B cell (primary cell): ENCODE measurements around the gene NPAS3. TPM values are rescaled to one million over a fixed set of nuclear protein-coding genes. Genes with fewer than 3 reads are reported as not detected.

Source experiments
- ATAC-seq: fragments of 200-7000 bp; cut with Tn5 transposase; one replicate; pipeline ENCODE4 v1.10.0; 2021; ENCODE audit warnings: low read depth, mild to moderate bottlenecking, moderate number of reproducible peaks, moderate library complexity
- CTCF ChIA-PET: fragments of 350-600 bp; sonication (Branson Sonifier 250); formaldehyde crosslinking; loops from one replicate; lab custom pipeline; 2021; ENCODE audit warnings: antibody characterized with exemption, inconsistent platforms; lab: Charles Lee
- POLR2A ChIA-PET: fragments of 350-600 bp; sonication (Branson Sonifier 250); formaldehyde crosslinking; loops from one replicate; lab custom pipeline; 2021; ENCODE audit warnings: antibody characterized with exemption; lab: Charles Lee
- DNase-seq: peaks from one replicate; pipeline ENCODE4 v3.0.0; 2013
- H2AFZ ChIP-seq: 2 replicates; pipeline ENCODE4 v1.6.1; 2012; ENCODE audit warnings: mild to moderate bottlenecking, low read depth, low read length; ENCODE audit not compliant: insufficient read depth, poor library complexity, severe bottlenecking
- H3K27ac ChIP-seq, 2 donors: 1 replicate in 1 of 2; 2 replicates in 1 of 2; pipeline ENCODE4 v1.5.1; 2012 to 2013; ENCODE audit warnings: low read length in 2 of 2, mild to moderate bottlenecking in 2 of 2, moderate library complexity in 1 of 2
- H3K27me3 ChIP-seq, 4 experiments: fragments of 200-600 bp in 1 of 4; sonication (generic) in 1 of 4; replicated peaks in 1 of 4; 1 replicate in 2 of 4; 2 replicates in 2 of 4; pipeline versions ENCODE4 v1.6.1 to v1.7.0; 2013 to 2016; ENCODE audit warnings: low read length in 3 of 4, mild to moderate bottlenecking in 2 of 4, mixed read lengths in 1 of 4, moderate library complexity in 1 of 4; ENCODE audit not compliant: insufficient read depth in 4 of 4, control insufficient read depth in 3 of 4; ENCODE audit errors: control extremely low read depth in 1 of 4
- H3K36me3 ChIP-seq, 2 experiments: replicated peaks in 1 of 2; 1 replicate in 1 of 2; 2 replicates in 1 of 2; pipeline versions ENCODE4 v1.6.1 to v1.7.1; 2013; ENCODE audit warnings: low read length in 1 of 2; ENCODE audit not compliant: insufficient read depth in 2 of 2, control insufficient read depth in 1 of 2; ENCODE audit errors: control extremely low read depth in 1 of 2, extremely low read depth in 1 of 2
- H3K4me1 ChIP-seq, 2 donors: fragments of 200-600 bp in 1 of 2; sonication (generic) in 1 of 2; 1 replicate in 1 of 2; 2 replicates in 1 of 2; pipeline versions ENCODE4 v1.5.1 to v1.6.1; 2013 to 2017; ENCODE audit warnings: low read length in 2 of 2; ENCODE audit not compliant: control insufficient read depth in 2 of 2, insufficient read depth in 2 of 2
- H3K4me2 ChIP-seq: replicated peaks from 2 replicates; pipeline ENCODE3; 2012; ENCODE audit warnings: mild to moderate bottlenecking, low read depth, low read length; ENCODE audit not compliant: poor library complexity, severe bottlenecking
- H3K4me3 ChIP-seq, 5 experiments: fragments of 200-600 bp in 1 of 5; sonication (generic) in 1 of 5; 1 replicate in 3 of 5; 2 replicates in 2 of 5; pipeline versions ENCODE4 v1.5.1 to v1.7.0; 2011 to 2016; ENCODE audit warnings: low read length in 4 of 5, mild to moderate bottlenecking in 4 of 5, low read depth in 2 of 5, control low read depth in 1 of 5, moderate library complexity in 1 of 5; ENCODE audit not compliant: insufficient read depth in 1 of 5; ENCODE audit errors: control extremely low read depth in 1 of 5, extremely low read depth in 1 of 5
- H3K79me2 ChIP-seq: fragments of 200-600 bp; sonication (generic); one replicate; pipeline ENCODE4 v1.6.0; 2016; ENCODE audit warnings: low read length; ENCODE audit not compliant: control insufficient read depth, insufficient read depth
- H3K9ac ChIP-seq: fragments of 200-600 bp; sonication (generic); 2 replicates; pipeline ENCODE4 v1.6.1; 2017; ENCODE audit warnings: mild to moderate bottlenecking, low read length, moderate library complexity
- H3K9me3 ChIP-seq, 3 donors: one replicate each; pipeline versions ENCODE4 v1.6.1 to v1.7.1; 2013; ENCODE audit warnings: low read length in 2 of 3; ENCODE audit not compliant: control insufficient read depth in 2 of 3, insufficient read depth in 1 of 3; ENCODE audit errors: control extremely low read depth in 1 of 3
- H4K20me1 ChIP-seq: 2 replicates; pipeline ENCODE4 v1.6.0; 2012; ENCODE audit warnings: mild to moderate bottlenecking, low read length; ENCODE audit not compliant: insufficient read depth, control insufficient read depth, poor library complexity, severe bottlenecking
- H3K27ac Mint-ChIP-seq: one replicate; pipeline ENCODE4 v1.8.0; 2021; ENCODE audit warnings: mixed read lengths
- H3K27me3 Mint-ChIP-seq: one replicate; pipeline ENCODE4 v1.8.0; 2021; ENCODE audit warnings: mixed read lengths
- H3K4me1 Mint-ChIP-seq: one replicate; pipeline ENCODE4 v1.8.0; 2021; ENCODE audit warnings: mixed read lengths
- H3K4me3 Mint-ChIP-seq: one replicate; pipeline ENCODE4 v1.8.0; 2021; ENCODE audit warnings: mixed read lengths
- H3K9me3 Mint-ChIP-seq: one replicate; pipeline ENCODE4 v1.8.0; 2022; ENCODE audit warnings: mixed read lengths; ENCODE audit not compliant: insufficient read depth
- CTCF ChIP-seq: fragments of 200-600 bp; IDR thresholded peaks from one replicate; pipeline ENCODE4 v1.8.0; 2022; ENCODE audit warnings: antibody characterized with exemption, mild to moderate bottlenecking
- EZH2 ChIP-seq: IDR thresholded peaks from 2 replicates; pipeline ENCODE4 v1.6.1; 2012; ENCODE audit warnings: borderline replicate concordance, low read depth, mild to moderate bottlenecking, moderate library complexity, low read length; ENCODE audit not compliant: insufficient read depth, poor library complexity, severe bottlenecking
- WGBS: methylation state at CpG from one replicate; pipeline ENCODE4 v1.1.5; 2013; ENCODE audit warnings: missing lambda C conversion rate; ENCODE audit not compliant: insufficient coverage; 5-methylcytosine and 5-hydroxymethylcytosine counted together
- intact Hi-C: fragments of 100-400 bp; cut with micrococcal nuclease; formaldehyde crosslinking; loops from one replicate; pipeline ENCODE4 v1.10.0; 2022
- polyA plus RNA-seq: library from polyadenylated mRNA; depleted of rRNA; stranded (reverse); fragments of >200 nt; gene quantifications from 2 replicates; pipeline ENCODE4 v1.2.3, GENCODE V29; 2012
- total RNA-seq, 2 donors: library from RNA; stranded (reverse); fragments of 120-200 nt in 1 of 2; gene quantifications; 1 replicate in 1 of 2; 2 replicates in 1 of 2; pipeline versions ENCODE4 v1.2.3 to v1.2.4, GENCODE V29; 2013 to 2022

NPAS3 gene
- total and polyA plus RNA-seq, 2 donors (not counting 1 experiment from before 2014, with no cell fraction given), result not detected

GRCh38 chr14:33375786-33376185 is 437.1 kb downstream of the NPAS3 start:
- CTCF ChIA-PET, result no interaction called here
- no peak for ATAC-seq
- no peak overlapping the region for H3K9ac ChIP-seq

GRCh38 chr14:33376510-33376909 is 437.8 kb downstream of the NPAS3 start:
- 44% methylated on average over 1 of the region's 3 CpGs for WGBS

More at GRCh38 chr14:33375786-33376185, 437.1 kb downstream of the NPAS3 start:
- no CpG with 5 or more reads among the region's 4 CpGs for WGBS
- H3K27me3 Mint-ChIP-seq, result no peaks in the 10 kb centered on the region
- POLR2A ChIA-PET, result no interaction called here
- peaks cover 0 to 3% (median 0%) of the 10 kb centered on the region in 3 donors for H3K9me3 ChIP-seq
- no peak overlapping the region for H3K4me2 ChIP-seq
- H2AFZ ChIP-seq, result no peak overlapping the region
- no peaks in the 10 kb centered on the region for H3K36me3 ChIP-seq
- no peak overlapping the region for H3K27ac Mint-ChIP-seq
- H3K4me1 Mint-ChIP-seq, result no peaks in the 10 kb centered on the region
- H4K20me1 ChIP-seq, result no peaks in the 10 kb centered on the region
- H3K4me3 ChIP-seq, result no peak overlapping the region
- DNase-seq, result no peak
- H3K79me2 ChIP-seq, result no peaks in the 10 kb centered on the region
- no peak overlapping the region for H3K27ac ChIP-seq
- H3K9me3 Mint-ChIP-seq, result no peaks in the 10 kb centered on the region
- intact Hi-C loops, result no loop called here
- no peaks in the 10 kb centered on the region for H3K4me1 ChIP-seq
- TF ChIP-seq CTCF, result no peak
- TF ChIP-seq EZH2, result no peak
- H3K27me3 ChIP-seq, result no peaks in the 10 kb centered on the region
- H3K4me3 Mint-ChIP-seq, result no peak overlapping the region

More at GRCh38 chr14:33376510-33376909, 437.8 kb downstream of the NPAS3 start:
- Histone ChIP-seq H3K4me2 (no peak overlapping the region), H3K36me3 (no peaks in the 10 kb centered on the region), H3K9me3 (peaks cover 0 to 3% (median 0%) of the 10 kb centered on the region in 3 donors), H3K9ac (no peak overlapping the region), H3K4me3 (no peak overlapping the region), H2AFZ (no peak overlapping the region), H3K27me3 (no peaks in the 10 kb centered on the region), H3K79me2 (no peaks in the 10 kb centered on the region), H3K4me1 (no peaks in the 10 kb centered on the region), H4K20me1 (no peaks in the 10 kb centered on the region), H3K27ac (no peak overlapping the region)
- Mint-ChIP-seq H3K9me3 (no peaks in the 10 kb centered on the region), H3K27me3 (no peaks in the 10 kb centered on the region), H3K4me3 (no peak overlapping the region), H3K27ac (no peak overlapping the region), H3K4me1 (no peaks in the 10 kb centered on the region)
- intact Hi-C loops, result no loop called here
- ATAC-seq (no peak), DNase-seq (no peak)
- POLR2A ChIA-PET, result no interaction called here
- CTCF ChIA-PET, result no interaction called here
- TF ChIP-seq EZH2 (no peak), CTCF (no peak)
